ENCODE data around the gene ANO7.

Gene ANO7, protein sequence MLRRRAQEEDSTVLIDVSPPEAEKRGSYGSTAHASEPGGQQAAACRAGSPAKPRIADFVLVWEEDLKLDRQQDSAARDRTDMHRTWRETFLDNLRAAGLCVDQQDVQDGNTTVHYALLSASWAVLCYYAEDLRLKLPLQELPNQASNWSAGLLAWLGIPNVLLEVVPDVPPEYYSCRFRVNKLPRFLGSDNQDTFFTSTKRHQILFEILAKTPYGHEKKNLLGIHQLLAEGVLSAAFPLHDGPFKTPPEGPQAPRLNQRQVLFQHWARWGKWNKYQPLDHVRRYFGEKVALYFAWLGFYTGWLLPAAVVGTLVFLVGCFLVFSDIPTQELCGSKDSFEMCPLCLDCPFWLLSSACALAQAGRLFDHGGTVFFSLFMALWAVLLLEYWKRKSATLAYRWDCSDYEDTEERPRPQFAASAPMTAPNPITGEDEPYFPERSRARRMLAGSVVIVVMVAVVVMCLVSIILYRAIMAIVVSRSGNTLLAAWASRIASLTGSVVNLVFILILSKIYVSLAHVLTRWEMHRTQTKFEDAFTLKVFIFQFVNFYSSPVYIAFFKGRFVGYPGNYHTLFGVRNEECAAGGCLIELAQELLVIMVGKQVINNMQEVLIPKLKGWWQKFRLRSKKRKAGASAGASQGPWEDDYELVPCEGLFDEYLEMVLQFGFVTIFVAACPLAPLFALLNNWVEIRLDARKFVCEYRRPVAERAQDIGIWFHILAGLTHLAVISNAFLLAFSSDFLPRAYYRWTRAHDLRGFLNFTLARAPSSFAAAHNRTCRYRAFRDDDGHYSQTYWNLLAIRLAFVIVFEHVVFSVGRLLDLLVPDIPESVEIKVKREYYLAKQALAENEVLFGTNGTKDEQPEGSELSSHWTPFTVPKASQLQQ

GRCh38 chr2:241188361-241189092 is at the start of gene ANO7:
ANO7 (plus strand) TSS chr2:241188677; CDS start chr2:241190064, 1,387 bp downstream.
- in situ Hi-C loops (cut with MboI; ENCODE audit: low sequenced_read_pairs): no loop called here

- in situ Hi-C loops (cut with MboI; ENCODE audit: low sequenced_read_pairs): no loop called here
Observed at GRCh38 chr2:241139531-241140444, 48.7 kb upstream of the ANO7 start.

DNA sequence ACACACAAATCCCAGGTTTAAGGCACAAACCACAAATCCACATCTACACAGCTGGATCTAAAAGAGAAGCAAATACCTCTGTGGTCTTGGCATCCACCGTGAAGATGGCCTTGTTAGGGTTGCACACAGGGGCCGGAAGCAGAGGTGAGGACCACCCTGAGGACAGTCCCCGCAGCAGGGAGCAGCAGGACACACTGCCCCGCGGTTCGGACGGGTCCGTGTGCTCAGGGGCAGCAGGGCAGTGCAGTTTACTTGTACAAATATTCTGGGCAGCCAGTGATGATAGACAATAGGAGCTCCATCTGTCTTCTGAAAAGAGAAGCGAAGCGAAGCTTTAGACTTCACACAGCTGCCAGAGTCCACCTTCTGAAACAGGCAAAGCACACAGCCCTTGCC is 48.0 kb upstream of the ANO7 start:
- in situ Hi-C loops (cut with MboI; ENCODE audit: low sequenced_read_pairs): no loop called here

- in situ Hi-C loops (cut with MboI; ENCODE audit: low sequenced_read_pairs): no loop called here
Observed at GRCh38 chr2:241141214-241141770, 47.2 kb upstream of the ANO7 start.

- in situ Hi-C loops (cut with MboI; ENCODE audit: low sequenced_read_pairs): no loop called here
Observed at GRCh38 chr2:241142063-241142462, 46.4 kb upstream of the ANO7 start.

DNA sequence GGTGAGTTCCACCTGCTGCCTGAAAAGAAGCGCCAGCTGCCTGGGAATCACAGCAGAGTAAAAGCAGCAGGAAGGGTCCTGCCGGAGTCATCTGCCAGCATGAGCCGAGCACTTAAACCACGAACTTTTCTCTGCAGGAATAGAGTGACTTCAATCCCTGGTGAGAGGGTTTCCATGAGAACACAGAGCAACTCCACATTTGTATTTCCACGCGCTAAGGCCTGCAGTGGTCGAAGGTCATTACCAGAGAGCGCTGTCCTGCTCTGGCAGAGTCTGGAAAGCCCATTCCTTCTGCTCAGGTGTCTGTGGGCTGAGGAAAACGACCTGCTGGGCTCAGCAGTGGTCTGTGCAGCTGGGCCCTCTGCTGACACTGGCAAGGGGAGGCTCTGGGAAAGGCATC is 45.9 kb upstream of the ANO7 start:
- in situ Hi-C loops (cut with MboI; ENCODE audit: low sequenced_read_pairs): no loop called here

- in situ Hi-C loops (cut with MboI; ENCODE audit: low sequenced_read_pairs): no loop called here
Observed at GRCh38 chr2:241146286-241146685, 42.2 kb upstream of the ANO7 start.

DNA sequence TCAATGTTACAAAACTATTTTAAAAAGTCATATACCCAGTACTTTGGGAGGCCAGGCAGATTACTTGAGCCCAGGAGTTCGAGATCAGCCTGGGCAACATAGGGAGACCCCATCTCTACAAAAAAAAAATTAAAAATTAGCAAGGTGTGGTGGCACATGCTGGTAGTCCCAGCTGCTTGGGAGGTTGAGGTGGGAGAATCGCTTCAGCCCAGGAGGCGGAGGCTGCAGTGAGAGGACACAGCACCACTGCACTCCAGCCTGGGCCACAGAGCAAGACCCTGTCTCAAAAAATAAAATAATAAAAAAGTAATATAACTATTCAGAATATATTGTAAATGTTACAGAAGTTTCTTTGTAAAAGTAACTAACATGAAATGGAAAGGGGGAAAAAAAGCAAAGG is 41.1 kb upstream of the ANO7 start:
- in situ Hi-C loops (cut with MboI; ENCODE audit: low sequenced_read_pairs): no loop called here

GRCh38 chr2:241148239-241148638 is 40.2 kb upstream of the ANO7 start:
- in situ Hi-C loops (cut with MboI; ENCODE audit: low sequenced_read_pairs): no loop called here

DNA sequence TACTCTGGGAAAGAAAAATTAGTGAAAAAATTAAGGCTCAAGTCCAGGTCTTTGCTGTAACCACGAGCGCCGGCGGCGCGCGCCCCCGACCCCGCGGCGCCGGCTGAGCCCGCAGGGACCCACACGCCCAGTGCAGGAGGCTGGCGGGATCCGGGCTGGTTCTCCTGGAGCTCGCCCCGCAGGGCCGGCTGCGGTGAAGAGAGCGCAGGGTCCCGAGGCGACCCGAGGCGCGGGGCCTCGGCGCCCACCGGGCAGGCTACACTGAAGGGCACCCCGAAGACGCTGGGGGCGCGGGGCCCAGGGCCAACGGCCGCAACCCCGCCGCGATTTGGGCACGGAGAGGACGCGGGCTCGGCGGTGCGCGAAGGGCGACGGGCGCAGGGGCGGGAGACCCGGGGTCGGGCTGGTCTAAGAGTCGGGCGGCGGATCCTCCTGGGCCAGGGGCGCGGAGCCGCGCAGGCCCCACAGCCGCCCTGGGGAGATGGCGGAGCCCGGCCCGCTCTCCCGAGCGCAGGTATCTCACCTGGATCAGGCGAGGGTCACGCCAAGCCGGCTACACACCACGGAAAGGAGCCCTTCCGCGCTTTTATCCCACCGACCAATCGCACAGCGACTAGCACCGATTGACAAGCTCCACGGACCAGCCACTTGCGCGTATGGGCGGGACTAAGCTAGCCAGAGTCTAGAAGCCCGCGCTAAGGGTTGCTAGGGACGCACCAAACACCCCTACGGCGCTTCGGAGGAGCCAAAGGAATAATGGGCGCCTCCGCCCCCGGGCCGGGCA is 39.4 kb upstream of the ANO7 start, which contains the start of gene PASK:
Gene PASK (minus strand): TSS at position 582 of the 784 bp plus-strand sequence. CDS start 6,440 bp downstream, outside the sequence.
- in situ Hi-C loops (cut with MboI; ENCODE audit: low sequenced_read_pairs): no loop called here

- in situ Hi-C loops (cut with MboI; ENCODE audit: low sequenced_read_pairs): no loop called here
Observed at GRCh38 chr2:241149675-241149924, 38.9 kb upstream of the ANO7 start.

- in situ Hi-C loops (cut with MboI; ENCODE audit: low sequenced_read_pairs): no loop called here
Observed at GRCh38 chr2:241149925-241150659, 38.4 kb upstream of the ANO7 start, which contains the start of gene PPP1R7. PPP1R7 (plus strand) TSS chr2:241150467; CDS start chr2:241150496, 29 bp downstream.

- in situ Hi-C loops (cut with MboI; ENCODE audit: low sequenced_read_pairs): no loop called here
Observed at GRCh38 chr2:241150660-241151530, 37.6 kb upstream of the ANO7 start.

DNA sequence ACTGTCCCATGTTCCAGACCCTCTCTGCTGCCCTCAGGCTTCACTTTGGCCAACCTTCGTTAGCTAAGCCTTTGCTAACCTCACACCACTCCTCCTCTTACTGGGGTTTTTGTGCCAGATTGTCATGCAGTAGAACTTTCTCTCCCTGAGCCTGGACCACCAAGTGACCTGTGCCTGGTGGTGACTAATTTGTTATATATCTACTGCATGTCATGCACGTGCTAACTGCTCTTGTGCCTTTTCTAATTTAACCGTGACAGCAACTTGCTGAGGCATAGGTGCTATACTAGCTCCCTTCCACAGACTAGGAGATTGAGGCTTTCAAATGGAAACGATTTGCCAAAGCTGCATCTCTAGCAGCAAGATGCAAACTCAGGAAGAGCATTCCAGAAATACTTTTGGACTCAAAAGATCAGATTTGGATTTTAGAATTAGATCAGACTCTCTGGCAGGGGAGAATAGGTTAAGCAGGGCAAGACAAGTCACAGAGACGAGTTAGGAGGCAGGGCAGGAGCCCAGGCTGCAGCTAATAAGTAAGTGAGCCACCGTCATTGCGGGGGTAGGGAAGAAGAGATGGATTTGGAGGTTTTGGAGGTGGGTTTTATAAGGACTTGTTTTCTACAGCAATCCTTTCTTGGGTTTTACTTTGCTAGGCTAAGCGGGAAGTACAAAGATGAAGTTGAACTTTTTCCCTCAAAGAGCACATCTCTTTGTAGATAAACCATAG is 36.4 kb upstream of the ANO7 start:
- in situ Hi-C loops (cut with MboI; ENCODE audit: low sequenced_read_pairs): no loop called here

DNA sequence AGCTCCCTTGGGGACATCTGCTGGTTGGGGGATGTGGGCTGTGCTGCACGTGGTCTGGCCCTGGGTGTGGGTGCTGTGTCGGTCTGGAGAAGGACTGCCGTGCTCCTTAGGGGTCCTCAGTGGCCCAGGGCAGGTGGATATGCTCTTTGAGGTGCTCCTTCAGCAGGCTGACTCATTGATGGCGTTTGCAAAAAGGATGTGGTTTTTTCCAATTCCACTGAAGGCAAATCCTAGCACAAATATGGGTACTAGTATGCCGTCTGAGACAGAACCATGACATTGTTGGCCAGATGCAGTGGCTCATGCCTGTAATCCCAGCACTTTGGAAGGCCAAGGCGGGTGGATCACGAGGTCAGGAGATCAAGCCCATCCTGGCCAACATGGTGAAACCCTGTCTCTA is 34.9 kb upstream of the ANO7 start:
- in situ Hi-C loops (cut with MboI; ENCODE audit: low sequenced_read_pairs): no loop called here

DNA sequence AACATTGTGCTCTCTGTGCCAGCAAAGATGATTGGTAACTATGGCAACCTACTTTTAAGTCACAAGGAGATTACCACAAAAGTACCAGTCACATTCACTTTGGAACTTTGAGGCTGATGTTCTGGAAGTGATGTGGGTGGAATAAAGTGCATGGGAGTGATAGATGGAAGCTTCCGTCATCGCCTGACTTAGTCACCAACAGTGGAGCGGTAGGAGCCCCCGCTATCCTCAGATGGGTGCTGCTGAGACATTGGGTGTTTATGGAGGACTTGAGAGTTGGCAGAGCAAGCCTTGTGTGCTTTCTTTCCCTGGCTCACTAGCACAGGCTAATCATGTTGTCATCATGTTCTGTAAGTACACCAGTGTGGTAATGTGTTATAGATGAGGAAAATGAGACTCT is 33.6 kb upstream of the ANO7 start:
- in situ Hi-C loops (cut with MboI; ENCODE audit: low sequenced_read_pairs): no loop called here

DNA sequence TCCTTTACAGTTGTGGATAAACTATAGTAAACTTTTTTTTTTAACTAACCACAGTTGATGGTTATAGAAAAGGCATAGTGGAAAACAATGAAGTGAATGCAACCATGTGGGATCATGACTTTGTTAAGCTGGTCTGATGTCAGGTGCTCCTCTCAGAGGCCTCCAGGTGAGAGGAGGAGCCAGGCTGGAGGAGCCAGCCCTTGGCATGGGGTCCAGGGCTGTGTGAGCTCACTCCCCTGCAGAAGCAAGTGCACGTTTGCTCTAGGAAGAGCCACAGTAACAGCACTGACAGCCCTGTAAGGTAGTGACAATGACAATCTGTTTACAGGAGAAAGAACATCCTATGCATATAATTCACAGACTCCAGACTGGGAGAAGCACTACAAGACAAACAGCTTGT is 32.5 kb upstream of the ANO7 start:
- in situ Hi-C loops (cut with MboI; ENCODE audit: low sequenced_read_pairs): no loop called here

Measured in HL-60/S4 treated with phorbol 12-myristate 13-acetate at 8.2 ng/mL for 4 days and 3 days (cell line).